Activated CD4-positive, alpha-beta T cell treated with anti-CD3 and anti-CD28 coated beads for 36 hours (primary cell): ENCODE results near the gene IYD. TPM values are rescaled to one million over a fixed set of nuclear protein-coding genes. Genes with fewer than 3 reads are reported as not detected.

Source experiments
- ATAC-seq: fragments of 200-7000 bp; cut with Tn5 transposase; one replicate; pipeline ENCODE4 v1.10.0; 2021; ENCODE audit warnings: mild to moderate bottlenecking, moderate library complexity
- CTCF ChIA-PET: fragments of 350-600 bp; sonication (Branson Sonifier 250); formaldehyde crosslinking; loops from one replicate; lab custom pipeline; 2021; ENCODE audit warnings: antibody characterized with exemption; lab: Charles Lee
- POLR2A ChIA-PET: fragments of 350-600 bp; sonication (Branson Sonifier 250); formaldehyde crosslinking; loops from one replicate; lab custom pipeline; 2021; ENCODE audit warnings: antibody characterized with exemption, inconsistent platforms; lab: Charles Lee
- DNase-seq: peaks from one replicate; pipeline ENCODE4 v3.0.0-alpha.2; 2020
- H3K27ac Mint-ChIP-seq: one replicate; pipeline ENCODE4 v1.8.0; 2021; ENCODE audit warnings: mixed read lengths
- H3K27me3 Mint-ChIP-seq: one replicate; pipeline ENCODE4 v1.8.0; 2021; ENCODE audit warnings: mixed read lengths
- H3K36me3 Mint-ChIP-seq: one replicate; pipeline ENCODE4 v1.8.0; 2021; ENCODE audit warnings: low read depth, mixed read lengths
- H3K4me1 Mint-ChIP-seq: one replicate; pipeline ENCODE4 v1.8.0; 2021; ENCODE audit warnings: mixed read lengths
- H3K4me3 Mint-ChIP-seq: one replicate; pipeline ENCODE4 v1.8.0; 2021; ENCODE audit warnings: mild to moderate bottlenecking, moderate library complexity, mixed read lengths
- H3K9me3 Mint-ChIP-seq: one replicate; pipeline ENCODE4 v1.8.0; 2021; ENCODE audit warnings: low read depth, mixed read lengths
- intact Hi-C, 2 experiments: fragments of 100-400 bp; cut with DNase I in 1 of 2; cut with micrococcal nuclease in 1 of 2; formaldehyde crosslinking; loops; one replicate each; pipeline versions ENCODE4 v1.14.2 to v1.15.1; 2022 to 2024; cut with DNase I, micrococcal nuclease
- total RNA-seq, 2 experiments: library from RNA; stranded (reverse); gene quantifications; one replicate each; pipeline ENCODE4 v1.2.3, GENCODE V29; 2021

IYD gene
- total RNA-seq, 2 experiments from 2014 or later: not detected

GRCh38 chr6:150352321-150353296 lies 16.2 kb upstream of the IYD start:
- ATAC-seq (no peak), DNase-seq (no peak)
- Mint-ChIP-seq H3K4me3 (no peak overlapping the region), H3K4me1 (no peaks in the 10 kb centered on the region), H3K36me3 (no peaks in the 10 kb centered on the region), H3K27me3 (peaks cover 2% of the 10 kb centered on the region), H3K9me3 (no peaks in the 10 kb centered on the region), H3K27ac (no peak overlapping the region)
- POLR2A ChIA-PET: interaction anchor here (0.7 kb wide), 1 partner anchor 1085 kb away, joined by 3 read pairs; no protein-coding TSS in a partner anchor
- intact Hi-C loops: no loop called here
- CTCF ChIA-PET: interaction anchor here (0.7 to 1.0 kb wide), 2 partner anchors 324 to 460 kb away, joined by 3 read pairs; no protein-coding TSS in a partner anchor

GRCh38 chr6:150353445-150353844 lies 15.4 kb upstream of the IYD start:
- ATAC-seq (no peak), DNase-seq (no peak)
- intact Hi-C loops: no loop called here
- H3K9me3 Mint-ChIP-seq: no peaks in the 10 kb centered on the region
- CTCF ChIA-PET: no interaction called here
- POLR2A ChIA-PET: interaction anchor here (0.7 kb wide), 1 partner anchor 1084 kb away, joined by 3 read pairs; no protein-coding TSS in a partner anchor
- no peak overlapping the region for H3K4me3 Mint-ChIP-seq
- no peaks in the 10 kb centered on the region for H3K36me3 Mint-ChIP-seq
- no peaks in the 10 kb centered on the region for H3K4me1 Mint-ChIP-seq
- H3K27me3 Mint-ChIP-seq: peaks cover 2% of the 10 kb centered on the region
- H3K27ac Mint-ChIP-seq: no peak overlapping the region

- no peak for DNase-seq
- no peak for ATAC-seq
- Mint-ChIP-seq H3K36me3 (no peaks in the 10 kb centered on the region), H3K4me1 (no peaks in the 10 kb centered on the region), H3K9me3 (no peaks in the 10 kb centered on the region), H3K4me3 (no peak overlapping the region), H3K27me3 (peaks cover 2% of the 10 kb centered on the region), H3K27ac (no peak overlapping the region)
- intact Hi-C loops: no loop called here
- ChIA-PET CTCF (interaction anchor here (0.9 kb wide), 1 partner anchor 13 kb away, joined by 3 read pairs; no protein-coding TSS in a partner anchor), POLR2A (no interaction called here)
Measured at GRCh38 chr6:150354754-150355571, 13.8 kb upstream of the IYD start.

- no peak for ATAC-seq
- Mint-ChIP-seq H3K27ac (no peak overlapping the region), H3K36me3 (no peaks in the 10 kb centered on the region), H3K9me3 (no peaks in the 10 kb centered on the region), H3K27me3 (peaks cover 6% of the 10 kb centered on the region), H3K4me3 (no peak overlapping the region), H3K4me1 (no peaks in the 10 kb centered on the region)
- intact Hi-C loops: no loop called here
- POLR2A ChIA-PET: no interaction called here
- no peak for DNase-seq
- CTCF ChIA-PET: interaction anchor here (0.6 kb wide), 1 partner anchor 48 kb away, joined by 3 read pairs; no protein-coding TSS in a partner anchor
Measured at GRCh38 chr6:150355932-150356331, 12.9 kb upstream of the IYD start.

- no peak for DNase-seq
- no peaks in the 10 kb centered on the region for H3K36me3 Mint-ChIP-seq
- H3K4me1 Mint-ChIP-seq: no peaks in the 10 kb centered on the region
- H3K9me3 Mint-ChIP-seq: no peaks in the 10 kb centered on the region
- ChIA-PET CTCF (interaction anchor here (0.5 to 1.6 kb wide), 6 partner anchors 33 to 426 kb away, joined by 3 to 5 read pairs (median 3); no protein-coding TSS in a partner anchor), POLR2A (no interaction called here)
- intact Hi-C loops: no loop called here
- no peak overlapping the region for H3K4me3 Mint-ChIP-seq
- peaks cover 9% of the 10 kb centered on the region for H3K27me3 Mint-ChIP-seq
- no peak for ATAC-seq
- H3K27ac Mint-ChIP-seq: no peak overlapping the region
Measured at GRCh38 chr6:150361876-150362275, 6.9 kb upstream of the IYD start.

- POLR2A ChIA-PET: no interaction called here
- DNase-seq: no peak
- Mint-ChIP-seq H3K4me3 (no peak overlapping the region), H3K9me3 (no peaks in the 10 kb centered on the region), H3K36me3 (no peaks in the 10 kb centered on the region), H3K27ac (no peak overlapping the region), H3K27me3 (peaks cover 7% of the 10 kb centered on the region), H3K4me1 (no peaks in the 10 kb centered on the region)
- no peak for ATAC-seq
- CTCF ChIA-PET: interaction anchor here (0.7 kb wide), 1 partner anchor 293 kb away, joined by 3 read pairs; no protein-coding TSS in a partner anchor
- intact Hi-C loops: no loop called here
Measured at GRCh38 chr6:150363733-150364132, 5.1 kb upstream of the IYD start.

- no peak for ATAC-seq
Measured at GRCh38 chr6:150366118-150366778, 2.6 kb upstream of the IYD start.

GRCh38 chr6:150369408-150369807 lies 596 bp downstream of the IYD start:
- DNase-seq (no peak), ATAC-seq (no peak)
- intact Hi-C loops: no loop called here
- Mint-ChIP-seq H3K9me3 (no peaks in the 10 kb centered on the region), H3K4me3 (no peak overlapping the region), H3K4me1 (no peaks in the 10 kb centered on the region), H3K27ac (no peak overlapping the region), H3K36me3 (no peaks in the 10 kb centered on the region), H3K27me3 (peaks cover 5% of the 10 kb centered on the region)
- ChIA-PET POLR2A (no interaction called here), CTCF (interaction anchor here (0.6 to 1.2 kb wide), 2 partner anchors 8 to 40 kb away, joined by 3 to 4 read pairs; no protein-coding TSS in a partner anchor)

More at GRCh38 chr6:150366118-150366778, 2.6 kb upstream of the IYD start:
- ChIA-PET POLR2A (no interaction called here), CTCF (interaction anchor here (0.6 to 1.9 kb wide), 2 partner anchors 17 to 152 kb away, joined by 4 to 6 read pairs; no protein-coding TSS in a partner anchor)
- intact Hi-C loops: no loop called here
- DNase-seq: no peak
- H3K4me1 Mint-ChIP-seq: no peaks in the 10 kb centered on the region
- no peak overlapping the region for H3K27ac Mint-ChIP-seq
- no peaks in the 10 kb centered on the region for H3K9me3 Mint-ChIP-seq
- peaks cover 3% of the 10 kb centered on the region for H3K27me3 Mint-ChIP-seq
- no peak overlapping the region for H3K4me3 Mint-ChIP-seq
- H3K36me3 Mint-ChIP-seq: no peaks in the 10 kb centered on the region

- no peak for DNase-seq
- peaks cover 5% of the 10 kb centered on the region for H3K27me3 Mint-ChIP-seq
- ATAC-seq: no peak
- H3K27ac Mint-ChIP-seq: no peak overlapping the region
- H3K4me1 Mint-ChIP-seq: no peaks in the 10 kb centered on the region
- intact Hi-C loops: no loop called here
- H3K36me3 Mint-ChIP-seq: no peaks in the 10 kb centered on the region
- CTCF ChIA-PET: interaction anchor here (0.6 to 1.2 kb wide), 2 partner anchors 40 to 299 kb away, joined by 3 to 4 read pairs; no protein-coding TSS in a partner anchor
- no peak overlapping the region for H3K4me3 Mint-ChIP-seq
- POLR2A ChIA-PET: no interaction called here
- H3K9me3 Mint-ChIP-seq: no peaks in the 10 kb centered on the region
Measured at GRCh38 chr6:150370112-150370511, 1.3 kb downstream of the IYD start.

- Mint-ChIP-seq H3K36me3 (no peaks in the 10 kb centered on the region), H3K27ac (no peak overlapping the region), H3K9me3 (no peaks in the 10 kb centered on the region), H3K4me3 (no peak overlapping the region), H3K27me3 (peaks cover 5% of the 10 kb centered on the region), H3K4me1 (no peaks in the 10 kb centered on the region)
- intact Hi-C loops: no loop called here
- DNase-seq (no peak), ATAC-seq (no peak)
- CTCF ChIA-PET: interaction anchor here (0.5 to 1.2 kb wide), 3 partner anchors 23 to 35 kb away, joined by 3 read pairs; no protein-coding TSS in a partner anchor
- POLR2A ChIA-PET: no interaction called here
Measured at GRCh38 chr6:150371356-150371755, 2.5 kb downstream of the IYD start.
